ENCODE data around the gene PFDN5.
"Not testable (repeated sequence)": the region's sequence is repeated elsewhere in the genome, so short reads cannot be mapped to it uniquely, and the experiment has no call there.

PFDN5 gene

DNA sequence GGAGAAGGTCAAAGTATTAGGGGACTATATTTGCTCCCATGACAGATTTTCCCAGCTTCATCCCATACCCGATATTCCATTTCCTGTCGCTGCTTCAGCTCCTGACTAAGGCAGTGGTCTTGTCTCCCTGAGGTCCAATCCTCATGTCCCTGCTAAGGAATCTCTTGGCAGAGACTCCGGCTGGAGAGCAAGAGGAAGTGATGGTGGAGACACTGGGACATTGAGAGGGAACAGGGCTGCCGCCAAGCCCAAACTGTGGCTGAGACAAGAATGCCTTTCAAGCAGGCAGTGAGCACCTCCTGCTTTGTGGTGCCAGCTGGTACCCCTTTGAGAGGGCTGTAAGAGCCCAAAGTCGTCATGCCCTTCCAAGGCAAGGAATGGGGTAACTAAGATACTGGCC, 35.3 kb downstream of the PFDN5 start:
- no peak for DNase-seq

DNA sequence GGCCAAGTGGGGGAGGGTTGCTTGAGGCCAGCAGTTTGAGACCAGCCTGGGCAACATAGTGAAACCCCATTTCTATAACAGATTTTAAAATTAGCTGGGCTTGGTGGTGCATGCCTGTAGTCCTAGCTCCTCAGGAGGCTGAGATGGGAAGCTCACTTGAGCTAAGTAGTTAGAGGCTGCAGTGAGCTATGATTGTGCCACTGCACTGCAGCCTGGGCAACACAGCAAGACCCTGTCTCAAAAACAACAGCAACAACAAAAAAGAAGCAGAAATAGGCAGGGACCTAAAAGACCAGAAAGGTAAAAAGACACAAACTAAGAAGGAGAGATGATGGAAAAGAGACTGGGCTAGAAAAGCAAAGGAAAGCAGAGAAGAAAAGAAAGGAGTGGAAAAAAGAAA, 37.0 kb downstream of the PFDN5 start:
- not testable (repeated sequence) for DNase-seq

- no peak for DNase-seq
These were observed 37.4 kb downstream of the PFDN5 start for GRCh38 chr12:53332744-53333143.

GRCh38 chr12:53333289-53333688, 37.9 kb downstream of the PFDN5 start:
- DNase-seq: no peak

DNA sequence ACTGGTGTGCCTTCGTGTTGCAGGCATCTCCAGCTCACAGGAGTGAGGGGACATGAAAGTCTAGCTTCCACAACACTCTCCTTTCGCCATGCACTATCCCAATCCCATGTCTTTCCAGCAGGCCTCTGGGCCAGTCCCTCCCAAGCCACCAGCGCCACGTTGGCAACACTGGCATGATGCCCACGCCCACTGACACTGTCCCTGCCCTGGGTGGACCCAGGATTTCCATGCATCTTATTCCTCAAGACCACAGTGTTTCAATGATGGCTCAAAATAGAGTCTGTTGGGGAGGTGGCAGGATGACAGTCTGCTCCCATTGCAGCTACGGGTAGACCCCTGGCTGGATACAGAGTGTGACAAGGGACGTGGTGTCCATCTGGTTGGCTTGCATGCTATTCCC, 38.5 kb downstream of the PFDN5 start:
- DNase-seq: no peak

- no peak for DNase-seq
These were observed 39.5 kb downstream of the PFDN5 start for GRCh38 chr12:53334822-53335221.

- no peak for DNase-seq
These were observed 40.9 kb downstream of the PFDN5 start, which contains the start of gene SP7 for GRCh38 chr12:53336181-53336681. SP7 (minus strand) TSS chr12:53336354; CDS start chr12:53335646, 708 bp downstream.

DNA sequence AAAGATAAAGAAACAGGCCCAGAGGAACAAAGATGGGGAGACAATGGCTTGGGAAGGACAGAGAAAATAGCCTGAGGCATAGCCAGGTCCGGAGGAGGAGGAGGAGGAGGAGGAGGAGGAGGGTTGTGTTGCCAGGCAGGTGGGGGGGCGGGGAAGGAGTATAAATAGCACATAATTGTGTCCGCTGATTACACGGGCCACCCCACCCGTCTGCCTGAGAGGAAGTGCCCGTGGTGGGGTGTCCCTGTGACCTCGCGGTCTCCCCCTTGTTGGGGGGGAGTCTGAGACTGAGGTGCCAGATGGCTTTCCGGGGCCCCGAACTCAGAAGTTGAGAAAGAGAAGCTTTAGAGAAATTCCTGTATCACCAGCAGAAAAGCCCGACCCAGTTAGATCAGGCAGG, 42.7 kb downstream of the PFDN5 start:
- DNase-seq: no peak

- no peak for DNase-seq
These were observed 43.6 kb downstream of the PFDN5 start for GRCh38 chr12:53338916-53339315.

DNA sequence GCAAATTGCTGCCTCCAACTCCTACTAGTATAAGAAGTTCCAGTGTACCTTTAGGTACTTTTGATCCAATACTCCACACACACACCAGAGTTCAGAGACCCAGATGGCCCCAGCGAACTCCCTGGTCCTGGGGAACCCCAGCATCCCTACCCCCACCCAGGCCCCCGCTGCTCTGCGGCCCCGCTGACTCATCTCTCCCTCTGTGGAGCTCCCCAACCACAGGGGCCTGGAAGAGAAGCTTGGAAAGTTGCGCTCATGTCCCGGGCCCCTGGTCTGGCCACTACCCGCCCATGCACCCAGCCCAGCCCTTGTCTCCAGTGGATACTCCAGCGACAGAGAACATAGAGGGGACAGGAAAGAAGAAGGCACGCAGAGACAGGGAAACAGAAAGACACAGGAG, 45.1 kb downstream of the PFDN5 start:
- DNase-seq: no peak

GRCh38 chr12:53343449-53343848, 48.1 kb downstream of the PFDN5 start:
- no peak for DNase-seq

DNA sequence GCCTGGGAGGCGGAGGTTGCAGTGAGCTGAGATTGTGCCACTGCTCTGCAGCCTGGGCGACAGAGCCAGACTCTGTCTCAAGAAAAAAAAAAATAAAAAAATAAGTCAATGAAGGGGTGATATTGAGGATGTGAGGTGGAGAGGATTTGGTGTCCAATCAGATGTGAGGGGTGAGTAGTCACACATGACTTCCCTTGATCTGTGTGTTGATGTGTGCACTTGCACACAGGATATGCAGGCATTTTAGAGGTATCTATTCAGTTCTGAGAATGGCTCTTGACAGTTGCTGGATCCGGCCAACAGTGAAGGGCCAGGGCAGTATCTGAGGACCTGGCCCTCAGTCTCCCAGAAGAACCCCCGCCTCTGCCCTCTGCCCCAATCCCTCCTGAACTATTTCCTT, 48.6 kb downstream of the PFDN5 start:
- DNase-seq: no peak

DNA sequence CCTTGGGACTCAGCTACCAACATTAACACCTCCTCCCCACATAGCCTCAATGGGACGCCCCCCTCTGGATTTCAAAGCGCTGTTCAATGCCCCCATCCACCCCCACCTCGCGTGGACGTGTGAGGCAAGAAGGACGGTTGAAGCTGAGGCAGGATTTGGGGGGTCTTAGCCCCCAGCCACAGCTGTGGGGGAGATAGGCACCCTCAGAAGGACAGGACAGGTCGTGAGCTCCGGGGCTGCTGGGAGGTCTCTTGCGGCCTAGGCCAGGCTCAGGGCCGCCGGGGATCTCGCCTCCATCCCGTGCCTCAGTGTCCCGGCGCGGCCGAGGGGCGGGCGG, 49.1 kb downstream of the PFDN5 start:
- no peak for DNase-seq

DNA sequence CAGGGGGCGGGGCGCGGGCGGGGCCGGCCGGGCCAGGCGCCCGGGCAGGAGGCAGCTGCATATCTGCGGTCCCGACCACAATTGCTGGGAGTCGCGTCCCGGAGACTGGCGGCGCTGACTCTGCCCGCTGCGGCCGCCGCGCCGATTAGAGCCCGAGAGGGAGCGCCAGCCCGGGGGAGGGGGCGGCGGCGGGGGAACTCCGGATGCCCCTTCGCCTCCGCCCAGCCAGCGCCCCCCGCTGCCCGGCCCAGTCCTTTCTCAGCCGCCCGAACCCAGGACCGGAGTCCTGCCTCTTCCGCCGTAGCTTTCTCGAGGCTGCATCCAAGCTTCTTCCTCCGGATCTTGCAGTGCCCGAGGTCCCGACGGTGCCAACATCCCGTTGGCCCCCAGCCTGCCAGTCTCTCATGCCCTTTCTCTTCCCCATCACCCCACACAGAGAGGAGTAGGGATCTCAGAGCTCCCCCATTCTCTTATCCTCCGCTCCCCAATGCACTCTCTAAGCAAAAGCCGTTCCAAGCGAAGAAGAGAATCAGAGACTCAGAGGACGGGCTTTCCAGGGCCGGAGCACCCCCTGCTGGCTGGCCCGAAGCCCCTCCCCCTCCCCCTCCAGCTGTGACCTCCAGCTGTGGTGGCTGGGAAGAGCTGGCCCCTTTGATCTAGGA, 49.6 kb downstream of the PFDN5 start:
- peak; percentile 75 for DNase-seq

DNA sequence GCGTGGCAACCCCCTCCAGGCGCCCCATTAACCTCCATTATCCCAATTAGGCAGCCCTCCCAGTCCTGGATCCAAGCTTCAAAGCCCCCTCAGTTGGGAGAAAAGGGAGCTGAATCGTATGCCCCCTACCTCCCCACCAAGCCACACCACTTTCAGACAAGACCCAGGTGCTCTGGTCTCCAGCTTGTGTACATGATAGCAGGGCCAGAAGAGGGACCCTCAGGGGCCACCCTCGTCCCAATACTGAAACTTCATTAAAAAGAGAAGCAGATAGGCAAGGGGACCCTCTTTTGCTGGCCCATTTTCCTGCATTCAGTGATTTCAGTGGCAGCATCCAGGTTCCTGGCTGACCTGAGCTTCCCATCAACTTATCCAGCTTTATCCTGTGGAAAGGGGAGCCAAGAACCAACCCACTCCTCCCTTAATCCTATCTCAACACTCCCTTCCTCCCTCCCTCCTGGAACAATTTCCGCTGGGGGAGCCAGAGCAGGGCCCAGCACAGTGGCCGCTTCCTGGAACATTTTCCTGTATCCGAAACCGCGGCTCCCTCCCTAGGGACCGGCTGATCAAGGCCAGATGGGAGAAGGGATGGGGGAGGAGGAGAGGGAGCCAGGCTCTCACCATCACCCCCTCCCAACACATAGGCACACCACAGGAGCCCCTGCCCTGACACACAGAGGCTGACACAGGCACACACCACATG, 50.3 kb downstream of the PFDN5 start:
- no peak for DNase-seq

DNA sequence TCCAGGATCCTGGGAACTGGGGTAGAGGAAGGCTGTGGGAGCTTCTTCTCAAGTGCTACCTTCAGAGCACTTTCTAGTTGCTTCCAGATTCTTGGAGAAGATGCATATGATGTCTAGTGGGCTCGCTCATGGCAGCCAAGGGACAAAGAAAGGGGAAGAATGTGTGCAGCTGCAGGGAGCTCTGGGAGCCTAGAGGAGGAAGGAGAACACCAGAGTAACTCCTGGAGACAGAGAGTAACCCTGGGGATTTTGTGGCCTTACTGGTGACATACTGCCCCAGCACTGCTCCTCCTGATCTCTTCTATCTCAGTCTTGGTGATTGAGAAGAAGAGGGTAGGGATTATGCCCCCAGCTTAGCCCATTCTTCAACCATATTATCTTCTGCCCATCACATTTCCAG, 51.1 kb downstream of the PFDN5 start:
- no peak for DNase-seq

- no peak for DNase-seq
These were observed 52.6 kb downstream of the PFDN5 start for GRCh38 chr12:53347905-53348304.

Measured in NCI-H226 (cell line).